Measurements from ENCODE around the gene MLC1. TPM values are rescaled to one million over a fixed set of nuclear protein-coding genes. Genes with fewer than 3 reads are reported as not detected.

Gene MLC1
- total and polyA plus RNA-seq, 10 of the 15 experiments (the other 5 are each of a cell fraction or from before 2014, with no cell fraction given): 0.03 to 0.15 (median 0.07) TPM; not detected in 7

GRCh38 chr22:50048836-50049235 lies 36.4 kb downstream of the MLC1 start:
- WGBS (ENCODE audit: insufficient coverage, insufficient replicate concordance, low lambda C conversion rate, missing lambda C conversion rate): 35% methylated on average over 17 of the region's 17 CpGs
- no TSS peak for BruUV-seq (replicated peaks)
- no peak for TF ChIP-seq MTA3 (IDR thresholded peaks at IDR 0.05; ENCODE audit: borderline replicate concordance, low read length)
- no peak for TF ChIP-seq IKZF2 (IDR thresholded peaks at IDR 0.05)
- no peak for TF ChIP-seq EED (IDR thresholded peaks at IDR 0.05; ENCODE audit: low read depth)
- TF ChIP-seq WRNIP1 (IDR thresholded peaks at IDR 0.05; ENCODE audit: borderline replicate concordance, low read depth, low read length): no peak
- TF ChIP-seq NR2C2 (IDR thresholded peaks at IDR 0.05; ENCODE audit: borderline replicate concordance, control insufficient read depth, insufficient read length, low read depth): no peak
- no peak for TF ChIP-seq CBX3 (IDR thresholded peaks at IDR 0.05; ENCODE audit: borderline replicate concordance, low read depth)
- TF ChIP-seq IKZF1 (conservative IDR thresholded peaks at IDR 0.05): no peak
- no peak for TF ChIP-seq JUNB (IDR thresholded peaks at IDR 0.05)
- TF ChIP-seq YY1 (IDR thresholded peaks at IDR 0.05; ENCODE audit: low read depth, low read length): no peak
- no peak for TF ChIP-seq ZBED1 (IDR thresholded peaks at IDR 0.05; ENCODE audit: borderline replicate concordance)
- no peak for TF ChIP-seq ESRRA (IDR thresholded peaks at IDR 0.05; ENCODE audit: low read length)
- no peak for TF ChIP-seq EP300 (IDR thresholded peaks at IDR 0.05; ENCODE audit: borderline replicate concordance in 1 of 2, control insufficient read depth in 1 of 2, low read depth in 2 of 2, low read length in 2 of 2)
- TF ChIP-seq YBX1 (IDR thresholded peaks at IDR 0.05): no peak
- TF ChIP-seq DPF2 (IDR thresholded peaks at IDR 0.05): no peak
- no peak for TF ChIP-seq MEF2B (IDR thresholded peaks at IDR 0.05; ENCODE audit: partially characterized antibody, poor library complexity, severe bottlenecking)
- TF ChIP-seq EZH2 (IDR thresholded peaks at IDR 0.05; ENCODE audit: borderline replicate concordance, control insufficient read depth, low read depth, low read length): no peak
- no peak for TF ChIP-seq POLR2A (IDR thresholded peaks at IDR 0.05; ENCODE audit: low read depth, low read length)
- RAD21 ChIA-PET (ENCODE audit: unreplicated experiment): no interaction called here
- FAIRE-seq (no peak), ATAC-seq (no peak), DNase-seq (ENCODE audit: low read depth, low spot score) (no peak)
- Histone ChIP-seq H3K4me1 (ENCODE audit: control insufficient read depth, insufficient read depth, low read length) (no peaks in the 10 kb centered on the region), H3K4me2 (ENCODE audit: control insufficient read depth, insufficient read depth) (no peak overlapping the region), H4K20me1 (ENCODE audit: control insufficient read depth, insufficient read depth) (no peaks in the 10 kb centered on the region), H3K4me3 (no peak overlapping the region), H3K9ac (ENCODE audit: control insufficient read depth, insufficient read depth, low read length) (no peak overlapping the region), H3K9me3 (replicated peaks; ENCODE audit: control insufficient read depth, insufficient read depth, low read length) (peaks cover 3% of the 10 kb centered on the region; the same call in 1 of the 3 replicates), H3K36me3 (ENCODE audit: control insufficient read depth in 2 of 2, insufficient read depth in 2 of 2, low read length in 1 of 2) (no peaks in the 10 kb centered on the region), H2AFZ (ENCODE audit: control insufficient read depth, low read depth, low read length) (no peak overlapping the region), H3K79me2 (ENCODE audit: control insufficient read depth, insufficient read depth, low read length) (no peaks in the 10 kb centered on the region), H3K27ac (ENCODE audit: control insufficient read depth, insufficient read depth) (no peak overlapping the region), H3K27me3 (replicated peaks in 1 of 2; ENCODE audit: control insufficient read depth in 2 of 2, insufficient read depth in 2 of 2, low read length in 1 of 2) (no peaks in the 10 kb centered on the region; a peak in 2 of 4 replicates)
- POLR2A ChIA-PET: no interaction called here
- intact Hi-C loops (cut with micrococcal nuclease; ENCODE audit: unreplicated experiment) (no loop called here), in situ Hi-C loops (cut with MboI) (loop anchor here (25.0 kb wide), 1 partner anchor 712 kb away; no protein-coding TSS in a partner anchor)
- SMC1A ChIA-PET (ENCODE audit: uncharacterized antibody, unreplicated experiment): no interaction called here
- CTCF ChIA-PET: no interaction called here

All from GM12878 (cell line).